NOMO-1 (cell line): ENCODE measurements around the gene ASS1.

Experiments
- DNase-seq, 2 experiments: peaks; one replicate each; lab custom pipeline; 2025; ENCODE audit not compliant: unreplicated experiment in 2 of 2; lab: John Stamatoyannopoulos, UW

ASS1 gene

DNA sequence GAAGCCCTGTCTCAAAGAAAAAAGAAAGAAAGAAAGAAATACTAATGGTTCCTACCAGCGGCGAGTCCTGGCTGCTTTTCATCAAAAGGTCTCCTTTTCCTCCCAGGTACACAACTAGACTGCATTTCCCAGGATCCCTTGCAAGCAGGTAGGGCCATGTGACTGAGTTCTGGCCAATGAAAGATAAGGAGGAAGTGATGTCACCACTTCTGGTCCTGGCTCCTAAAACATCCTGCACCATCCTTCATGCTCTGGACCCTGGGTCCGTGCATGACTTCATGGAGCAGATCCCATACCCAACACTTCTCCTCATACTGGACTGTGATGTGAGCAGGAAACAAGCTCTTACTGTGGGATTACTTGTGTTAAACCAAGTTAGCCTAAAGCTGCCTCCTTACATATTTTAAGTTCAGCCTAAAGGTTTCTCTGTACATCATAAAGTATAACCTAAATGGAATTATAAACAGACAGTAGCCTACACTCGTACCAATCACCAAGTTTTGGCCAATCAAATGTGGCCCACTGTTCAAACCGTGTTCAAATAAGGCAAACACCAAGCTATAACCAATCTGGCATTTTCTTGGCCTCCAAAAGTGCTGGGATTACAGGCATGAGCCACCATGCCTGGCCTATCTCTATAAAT lies 104.5 kb downstream of the ASS1 start:
- DNase-seq = no peak
